Measurements from ENCODE around the gene SLF2. TPM values are rescaled to one million over a fixed set of nuclear protein-coding genes. Genes with fewer than 3 reads are reported as not detected.

Gene SLF2
- total RNA-seq, 1 experiment from 2014 or later = 43.0 TPM

GRCh38 chr10:100889546-100889945, 23.2 kb upstream of the SLF2 start:
- BruUV-seq (replicated peaks) = no TSS peak
- Histone ChIP-seq H3K9me3 (ENCODE audit: control insufficient read depth in 1 of 2, insufficient read depth in 1 of 2, low read depth in 1 of 2, low read length in 2 of 2) (no peaks in the 10 kb centered on the region), H3K9me2 (ENCODE audit: insufficient read depth) (no peaks in the 10 kb centered on the region), H3K27ac (ENCODE audit: low read depth, low read length) (peak overlapping the region; percentile 61; the same call in 1 of the 2 replicates), H2AFZ (ENCODE audit: low read depth, low read length, poor library complexity, severe bottlenecking) (peak overlapping the region; percentile 96), H3K4me2 (ENCODE audit: low read length) (peak overlapping the region; percentile 67), H3K27me3 (ENCODE audit: insufficient read depth, low read length) (no peaks in the 10 kb centered on the region), H3K4me3 (replicated peaks in 1 of 2; ENCODE audit: low read depth in 1 of 2, low read length in 2 of 2) (no peak overlapping the region), H3K36me3 (ENCODE audit: control insufficient read depth in 1 of 2, insufficient read depth in 2 of 2, low read length in 2 of 2) (no peaks in the 10 kb centered on the region), H3K4me1 (ENCODE audit: control insufficient read depth in 1 of 2, insufficient read depth in 2 of 2, low read length in 2 of 2) (peaks cover 31 to 49% of the 10 kb centered on the region in 2 experiments), H3K9ac (ENCODE audit: low read length) (no peak overlapping the region), H4K20me1 (ENCODE audit: insufficient read depth) (no peaks in the 10 kb centered on the region), H3K79me2 (ENCODE audit: insufficient read depth, low read length) (no peaks in the 10 kb centered on the region)
- TF ChIP-seq POLR2A (IDR thresholded peaks at IDR 0.05; ENCODE audit: borderline replicate concordance, extremely low read depth, insufficient read depth, insufficient read length) (no peak), CTCF (IDR thresholded peaks at IDR 0.05 in 2 of 3, conservative IDR thresholded peaks at IDR 0.05 in 1 of 3; ENCODE audit: borderline replicate concordance in 1 of 3, insufficient read depth in 1 of 3, low read depth in 2 of 3, low read length in 2 of 3) (no peak), MAX (IDR thresholded peaks at IDR 0.05) (no peak), YY1 (IDR thresholded peaks at IDR 0.05; ENCODE audit: extremely low read depth, insufficient replicate concordance, low read depth, low read length) (no peak), ATF3 (IDR thresholded peaks at IDR 0.05) (no peak), SIN3A (IDR thresholded peaks at IDR 0.05; ENCODE audit: low read depth) (no peak), ZBTB33 (IDR thresholded peaks at IDR 0.05; ENCODE audit: extremely low read depth, insufficient replicate concordance, low read length) (no peak), POLR2AphosphoS5 (IDR thresholded peaks at IDR 0.05; ENCODE audit: low read depth, low read length) (no peak), ELF1 (IDR thresholded peaks at IDR 0.05; ENCODE audit: borderline replicate concordance, low read depth) (no peak)
- RAD21 ChIA-PET (ENCODE audit: low non-redundant PET in 1 of 2, low total read pairs in 2 of 2, uncharacterized antibody in 2 of 2, unreplicated experiment in 2 of 2) = interaction anchor here in 1 of 2 experiments (1.3 kb wide), 1 partner anchor 11 kb away, joined by 7 read pairs; no protein-coding TSS in a partner anchor
- POLR2A ChIA-PET = interaction anchor here (0.6 to 1.6 kb wide), 2 partner anchors 11 to 66 kb away, joined by 4 read pairs; no protein-coding TSS in a partner anchor
- CTCF ChIA-PET = interaction anchor here (0.9 to 3.2 kb wide), 13 partner anchors 7 to 371 kb away, joined by 3 to 49 read pairs (median 5); partner anchors contain the start of gene PAX2
- no peak for ATAC-seq
- intact Hi-C loops (cut with micrococcal nuclease) = no loop called here
- DNase-seq (ENCODE audit: low read depth, low spot score) = no peak

Data from HCT116 (cell line).